GM12865 (cell line): ENCODE results near the gene RFXANK.

ENCODE experiments used
- DNase-seq: peaks from one replicate; pipeline ENCODE4 v3.0.0; 2010; ENCODE audit warnings: low read depth
- H3K4me3 ChIP-seq: 2 replicates; pipeline ENCODE4 v1.5.1; 2011; ENCODE audit warnings: mild to moderate bottlenecking, low read depth, low read length, control low read depth
- CTCF ChIP-seq: IDR thresholded peaks from 2 replicates; pipeline ENCODE4 v1.5.1; 2011; ENCODE audit warnings: low read length, control low read depth, low read depth, inconsistent platforms; ENCODE audit not compliant: insufficient read depth; ENCODE audit errors: missing control alignments

Gene RFXANK

GRCh38 chr19:19159534-19159933 is 32.5 kb upstream of the RFXANK start:
- TF ChIP-seq CTCF, result no peak
- H3K4me3 ChIP-seq, result no peak overlapping the region
- DNase-seq, result no peak

- TF ChIP-seq CTCF, result no peak
- peak; percentile 60 for DNase-seq
- H3K4me3 ChIP-seq, result no peak overlapping the region
Measured at GRCh38 chr19:19160461-19161035, 31.5 kb upstream of the RFXANK start.

GRCh38 chr19:19162495-19162894 is 29.6 kb upstream of the RFXANK start:
- TF ChIP-seq CTCF, result no peak
- no peak overlapping the region for H3K4me3 ChIP-seq
- DNase-seq, result no peak

- no peak for DNase-seq
- no peak overlapping the region for H3K4me3 ChIP-seq
- no peak for TF ChIP-seq CTCF
Measured at GRCh38 chr19:19165396-19165795, 26.7 kb upstream of the RFXANK start.

- TF ChIP-seq CTCF, result no peak
- no peak overlapping the region for H3K4me3 ChIP-seq
- DNase-seq, result no peak
Measured at GRCh38 chr19:19167612-19168011, 24.4 kb upstream of the RFXANK start.

DNA sequence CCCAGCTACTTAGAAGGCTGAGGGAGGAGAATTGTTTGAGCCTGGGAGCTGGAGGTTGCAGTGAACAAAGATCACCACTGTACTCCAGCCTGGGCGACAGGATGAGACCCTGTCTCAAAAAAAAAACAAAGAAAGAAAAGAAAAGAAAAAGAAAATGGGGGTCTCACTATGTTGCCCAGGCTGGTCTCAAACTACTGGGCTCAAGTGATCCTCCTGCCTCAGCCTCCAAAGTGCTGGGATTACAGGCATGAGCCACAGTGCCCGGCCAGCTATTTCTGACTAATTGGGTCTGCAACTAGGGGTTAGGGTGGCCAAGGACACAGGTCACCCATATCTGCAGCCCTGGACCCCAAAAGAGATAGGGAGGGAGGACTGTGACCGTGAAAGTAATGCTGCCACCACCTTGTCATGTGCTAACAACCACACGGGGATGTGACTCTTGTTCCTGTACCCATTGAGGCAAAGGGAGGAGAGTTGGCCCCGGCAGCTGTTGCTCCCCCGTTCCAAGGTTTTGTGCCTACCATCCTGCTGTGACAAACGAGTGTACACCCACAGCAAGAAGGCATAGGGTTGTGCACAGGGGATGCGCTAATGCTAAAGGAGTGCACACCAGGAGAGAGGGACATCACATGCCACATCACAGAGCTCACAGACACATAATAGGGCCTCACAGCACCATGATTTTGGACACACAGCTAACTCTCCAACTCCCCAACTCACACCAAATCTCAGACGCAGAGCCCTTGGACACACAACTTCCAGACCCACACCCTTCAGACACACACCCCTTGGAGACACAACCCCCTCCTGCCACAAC is 22.6 kb upstream of the RFXANK start:
- no peak for TF ChIP-seq CTCF
- H3K4me3 ChIP-seq, result peak overlapping the region; percentile 46
- no peak for DNase-seq
